Measurements from ENCODE around the gene CHRNA3. TPM values are rescaled to one million over a fixed set of nuclear protein-coding genes. Genes with fewer than 3 reads are reported as not detected.
A peak's percentile ranks its signal among the peaks of the same experiment; 100 is the strongest.

Gene CHRNA3
- total RNA-seq, result not detected

- ChIA-PET POLR2A (no interaction called here), CTCF (interaction anchor here (0.9 to 1.9 kb wide), 4 partner anchors 18 to 129 kb away, joined by 3 to 10 read pairs (median 3); no protein-coding TSS in a partner anchor)
- H3K4me3 Mint-ChIP-seq, result peak within 1 kb of the TSS; percentile 26
- DNase-seq (no peak), ATAC-seq (no peak)
- peaks cover 4% of the 10 kb centered on the region for H3K4me1 Mint-ChIP-seq (ENCODE audit: low read depth)
- intact Hi-C loops (cut with micrococcal nuclease), result no loop called here
- H3K27ac Mint-ChIP-seq, result no peak within 1 kb of the TSS
- H3K36me3 Mint-ChIP-seq (ENCODE audit: low read depth), result no peaks in the 10 kb centered on the region
- H3K27me3 Mint-ChIP-seq, result peaks cover 42% of the 10 kb centered on the region
- no peak for TF ChIP-seq CTCF (IDR thresholded peaks at IDR 0.05)
- H3K9me3 Mint-ChIP-seq, result no peaks in the 10 kb centered on the region
Observed at GRCh38 chr15:78620527-78621421, at the start of gene CHRNA3. Gene CHRNA3 (minus strand): TSS chr15:78620996. CDS start chr15:78620794, 202 bp downstream.

GRCh38 chr15:78668987-78669386 is 48.2 kb upstream of the CHRNA3 start:
- intact Hi-C loops (cut with micrococcal nuclease), result no loop called here
- ATAC-seq (no peak), DNase-seq (no peak)
- Mint-ChIP-seq H3K9me3 (no peaks in the 10 kb centered on the region), H3K36me3 (ENCODE audit: low read depth) (no peaks in the 10 kb centered on the region), H3K4me3 (no peak overlapping the region), H3K27ac (no peak overlapping the region), H3K4me1 (ENCODE audit: low read depth) (peaks cover 3% of the 10 kb centered on the region), H3K27me3 (no peaks in the 10 kb centered on the region)
- ChIA-PET POLR2A (no interaction called here), CTCF (interaction anchor here (1.0 kb wide), 1 partner anchor 219 kb away, joined by 3 read pairs; no protein-coding TSS in a partner anchor)
- TF ChIP-seq CTCF (IDR thresholded peaks at IDR 0.05), result no peak

GRCh38 chr15:78667578-78668236 is 46.9 kb upstream of the CHRNA3 start:
- Mint-ChIP-seq H3K4me3 (no peak overlapping the region), H3K36me3 (ENCODE audit: low read depth) (no peaks in the 10 kb centered on the region), H3K27me3 (no peaks in the 10 kb centered on the region), H3K4me1 (ENCODE audit: low read depth) (peaks cover 3% of the 10 kb centered on the region), H3K9me3 (no peaks in the 10 kb centered on the region), H3K27ac (no peak overlapping the region)
- TF ChIP-seq CTCF (IDR thresholded peaks at IDR 0.05), result no peak
- no peak for DNase-seq
- intact Hi-C loops (cut with micrococcal nuclease), result no loop called here
- ChIA-PET CTCF (interaction anchor here (1.0 kb wide), 1 partner anchor 218 kb away, joined by 3 read pairs; no protein-coding TSS in a partner anchor), POLR2A (no interaction called here)
- ATAC-seq, result no peak

GRCh38 chr15:78666010-78666409 is 45.2 kb upstream of the CHRNA3 start:
- Mint-ChIP-seq H3K4me3 (no peak overlapping the region), H3K27me3 (no peaks in the 10 kb centered on the region)
- CTCF ChIA-PET, result no interaction called here

More at GRCh38 chr15:78666010-78666409, 45.2 kb upstream of the CHRNA3 start:
- intact Hi-C loops (cut with micrococcal nuclease), result no loop called here
- ATAC-seq, result no peak
- DNase-seq, result no peak
- Mint-ChIP-seq H3K27ac (no peak overlapping the region), H3K4me1 (ENCODE audit: low read depth) (peaks cover 3% of the 10 kb centered on the region), H3K36me3 (ENCODE audit: low read depth) (no peaks in the 10 kb centered on the region), H3K9me3 (no peaks in the 10 kb centered on the region)
- POLR2A ChIA-PET, result no interaction called here
- no peak for TF ChIP-seq CTCF (IDR thresholded peaks at IDR 0.05)

All from activated CD8-positive, alpha-beta T cell treated with anti-CD3 and anti-CD28 coated beads for 36 hours (primary cell).